Stimulated activated CD8-positive, alpha-beta memory T cell treated with anti-CD3 and anti-CD28 coated beads, Interleukin-15, amount 100 ng/mL, for 4 hours (primary cell): ENCODE measurements around the gene TIAM1.

Experiments
- DNase-seq, 2 donors: peaks; one replicate each; pipeline ENCODE4 v3.0.0-alpha.2; 2020; ENCODE audit warnings: low read depth in 2 of 2

The TIAM1 gene

DNA sequence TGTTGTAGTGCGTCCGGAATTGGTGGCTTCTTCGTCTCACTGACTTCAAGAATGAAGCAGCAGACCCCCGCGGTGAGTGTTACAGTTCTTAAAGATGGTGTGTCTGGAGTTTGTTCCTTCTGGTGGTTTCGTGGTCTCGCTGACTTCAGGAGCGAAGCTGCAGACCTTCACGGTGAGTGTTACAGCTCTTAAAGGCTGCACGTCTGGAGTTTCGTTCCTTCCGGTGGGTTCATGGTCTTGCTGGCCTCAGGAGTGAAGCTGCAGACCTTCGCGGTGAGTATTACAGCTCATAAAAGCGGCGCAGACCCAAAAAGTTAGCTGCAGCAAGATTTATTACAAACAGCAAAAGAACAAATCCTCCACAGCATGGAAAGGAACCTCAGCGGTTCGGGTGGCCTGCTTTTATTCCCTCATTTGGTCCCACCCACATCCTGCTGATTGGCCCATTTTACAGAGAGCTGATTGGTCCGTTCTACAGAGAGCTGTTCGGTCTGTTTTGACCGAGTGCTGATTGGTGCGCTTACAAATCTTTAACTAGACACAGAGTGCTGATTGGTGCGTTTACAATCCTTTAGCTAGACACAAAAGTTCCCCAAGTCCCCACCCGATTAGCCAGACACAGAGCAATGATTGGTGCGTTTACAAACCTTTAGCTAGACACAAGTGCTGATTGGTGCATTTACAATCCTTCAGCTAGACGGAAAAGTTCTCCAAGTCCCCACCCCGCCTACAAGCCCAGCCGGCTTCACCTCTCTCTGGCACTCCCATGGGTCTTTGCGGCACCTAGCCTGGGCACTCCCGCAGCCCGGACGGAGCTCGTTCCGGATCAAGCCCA lies 256.2 kb downstream of the TIAM1 start:
- DNase-seq = no peak

DNA sequence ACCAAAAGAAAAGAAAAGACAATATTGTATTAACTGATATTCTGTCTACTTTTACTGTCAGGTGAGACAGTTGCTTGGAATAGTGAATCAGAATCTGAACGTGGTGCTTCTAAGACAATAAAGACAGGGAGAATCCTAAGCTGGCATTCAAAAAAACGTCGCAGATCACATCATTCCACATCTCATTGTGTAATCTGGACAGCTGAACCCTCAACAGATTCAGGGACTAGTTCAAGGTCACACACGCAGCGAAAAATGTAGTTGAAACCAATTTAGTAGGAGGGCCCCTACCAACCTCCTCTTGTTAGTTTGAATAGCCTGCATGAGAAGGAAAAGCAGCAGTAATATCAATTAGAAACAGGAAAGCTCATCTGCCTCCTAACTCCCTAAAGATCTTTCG lies 259.4 kb downstream of the TIAM1 start:
- DNase-seq = no peak

DNA sequence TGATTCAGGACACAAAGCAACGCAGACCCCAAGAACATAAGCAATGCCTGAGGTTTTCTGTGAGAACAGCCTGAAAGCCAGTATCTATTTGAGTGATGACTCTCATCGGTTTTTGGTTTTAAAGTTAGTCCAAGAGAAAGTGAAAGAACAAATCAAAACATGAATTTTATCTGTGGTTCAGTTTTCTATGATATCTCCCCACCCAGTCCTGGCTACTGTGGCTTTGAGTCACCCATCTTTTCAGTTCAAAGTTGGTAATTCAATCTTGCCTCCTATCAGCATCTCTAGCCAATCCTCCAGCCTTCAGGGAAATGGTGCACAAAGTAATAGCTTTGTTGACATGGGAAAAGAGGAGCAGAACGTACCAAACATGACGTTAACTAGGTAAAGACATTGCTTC lies 265.3 kb downstream of the TIAM1 start:
- no peak for DNase-seq

DNA sequence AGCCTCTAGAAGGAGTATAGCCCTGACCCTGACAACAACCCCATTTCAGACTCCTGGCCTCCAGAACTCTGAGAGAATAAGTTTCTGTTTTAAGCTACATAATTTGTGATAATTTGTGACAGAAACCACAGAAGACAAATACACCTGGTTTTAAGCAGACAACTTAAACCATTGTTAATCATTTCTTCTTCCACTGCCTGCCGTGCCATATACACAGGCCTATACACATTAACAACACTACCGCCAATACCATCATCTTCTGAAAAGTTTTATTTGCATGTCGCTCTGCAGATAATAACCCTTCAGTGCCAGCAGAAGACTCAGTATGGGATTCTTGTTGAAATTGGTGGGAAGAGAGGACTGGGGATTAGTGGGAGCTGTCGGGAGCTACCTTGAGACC lies 265.8 kb downstream of the TIAM1 start:
- no peak for DNase-seq

- no peak for DNase-seq
These were observed 268.2 kb downstream of the TIAM1 start for GRCh38 chr21:31075848-31076247.

DNA sequence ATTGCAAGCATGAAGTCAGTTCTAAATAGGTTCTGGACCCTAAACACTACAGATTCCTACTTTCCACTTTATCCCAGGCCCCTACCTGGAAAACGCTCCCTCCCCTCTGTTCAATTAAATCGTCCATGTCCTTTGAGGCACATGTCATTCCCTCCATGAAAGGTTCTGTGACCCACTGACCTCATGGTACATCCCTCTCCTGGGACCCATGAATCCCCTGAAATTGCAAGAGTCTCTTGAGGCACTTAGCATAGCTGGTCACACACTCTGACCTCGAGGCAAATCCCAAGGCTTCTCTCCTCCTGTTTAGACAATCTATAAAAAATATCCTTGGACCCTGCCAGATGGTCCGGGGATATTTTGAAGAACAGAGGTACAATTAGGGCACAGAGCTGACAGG lies 271.5 kb downstream of the TIAM1 start:
- no peak for DNase-seq
